ENCODE results near the gene ZDBF2. TPM values are rescaled to one million over a fixed set of nuclear protein-coding genes. Genes with fewer than 3 reads are reported as not detected.
"Not testable (repeated sequence)": the region's sequence is repeated elsewhere in the genome, so short reads cannot be mapped to it uniquely, and the experiment has no call there.

ZDBF2 gene
- polyA plus RNA-seq (2013, experiment 1 of 4): 34.3 TPM
- 39.6 TPM for polyA plus RNA-seq (2013, experiment 2 of 4)
- polyA plus RNA-seq (2013, experiment 3 of 4): 31.1 TPM
- 34.8 TPM for polyA plus RNA-seq (2013, experiment 4 of 4)

DNA sequence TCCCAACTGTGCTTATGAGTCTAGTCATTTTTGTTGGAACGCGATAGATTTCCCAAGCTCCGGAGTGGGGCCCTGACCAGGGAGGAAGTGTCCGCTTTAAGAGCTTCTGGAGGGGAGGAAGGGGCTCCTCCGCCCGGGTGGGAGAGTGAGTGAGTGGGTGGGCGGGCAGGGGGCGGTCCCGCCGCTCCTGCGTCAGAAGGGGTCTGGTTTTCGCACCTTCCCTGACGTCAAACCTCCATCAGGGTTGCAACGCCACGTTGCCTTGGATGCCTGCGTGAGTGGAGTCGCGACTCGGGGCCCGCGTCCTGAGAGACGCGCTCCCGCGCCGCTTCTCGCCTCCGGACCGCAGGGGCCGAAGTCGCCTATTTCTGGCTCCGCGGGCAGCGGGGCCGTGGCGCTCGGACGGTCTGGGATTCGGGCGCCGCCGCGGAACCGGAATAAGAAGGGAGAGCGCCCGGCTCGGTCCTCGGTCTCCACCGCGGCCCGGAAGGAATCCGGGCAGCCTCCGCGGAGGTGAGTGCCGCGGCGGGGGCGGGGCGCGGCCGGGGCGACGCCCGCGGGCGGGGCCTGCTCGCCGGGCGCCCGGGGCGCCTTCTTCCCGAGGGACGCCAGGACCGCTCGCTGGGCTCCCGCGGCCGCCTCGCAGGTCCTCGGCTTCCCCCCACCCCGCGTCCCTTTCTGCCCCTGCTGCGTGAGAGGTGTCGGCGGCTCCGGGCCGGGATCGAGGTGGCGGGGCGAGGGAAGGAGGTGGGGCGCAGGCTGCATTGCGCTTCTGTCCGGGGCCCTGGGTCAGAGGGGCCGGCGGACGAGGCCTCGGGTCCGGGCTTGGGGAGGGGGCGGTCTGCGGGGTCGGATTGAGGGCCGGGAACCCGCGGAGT, at the start of gene ZDBF2:
TSS of gene ZDBF2 (plus strand) at position 230 of the 878 bp plus-strand sequence. CDS start 7,187 bp downstream, outside the sequence.
- peak within 1 kb of the TSS; percentile 92 for H3K27ac ChIP-seq (ENCODE audit: insufficient read depth, low read depth, low read length, poor library complexity, severe bottlenecking)
- WGBS, 2 experiments: 0 to 1% methylated on average over 104 of the region's 104 CpGs
- H3K27me3 ChIP-seq (ENCODE audit: control insufficient read depth, insufficient read depth, low read length, poor library complexity, severe bottlenecking): peaks cover 4% of the 10 kb centered on the region
- peaks cover 14% of the 10 kb centered on the region for H3K4me1 ChIP-seq (ENCODE audit: control insufficient read depth, insufficient read depth, low read length)
- H3K4me3 ChIP-seq (ENCODE audit: insufficient read depth, low read depth, low read length): peak within 1 kb of the TSS; percentile 61
- no peaks in the 10 kb centered on the region for H3K36me3 ChIP-seq (ENCODE audit: control insufficient read depth, insufficient read depth, low read length)
- no peaks in the 10 kb centered on the region for H3K9me3 ChIP-seq (ENCODE audit: control insufficient read depth, low read length)

- 74 to 77% methylated on average over 3 of the region's 5 CpGs for WGBS, 2 experiments
- no peak overlapping the region for H3K27ac ChIP-seq (ENCODE audit: insufficient read depth, low read depth, low read length, poor library complexity, severe bottlenecking)
- peaks cover 2% of the 10 kb centered on the region for H3K9me3 ChIP-seq (ENCODE audit: control insufficient read depth, low read length)
- H3K27me3 ChIP-seq (ENCODE audit: control insufficient read depth, insufficient read depth, low read length, poor library complexity, severe bottlenecking): no peaks in the 10 kb centered on the region
- peaks cover 13% of the 10 kb centered on the region for H3K4me1 ChIP-seq (ENCODE audit: control insufficient read depth, insufficient read depth, low read length)
- no peak overlapping the region for H3K4me3 ChIP-seq (ENCODE audit: insufficient read depth, low read depth, low read length)
- no peaks in the 10 kb centered on the region for H3K36me3 ChIP-seq (ENCODE audit: control insufficient read depth, insufficient read depth, low read length)
Observed at GRCh38 chr2:206225435-206226232, 48.8 kb upstream of the ZDBF2 start.

DNA sequence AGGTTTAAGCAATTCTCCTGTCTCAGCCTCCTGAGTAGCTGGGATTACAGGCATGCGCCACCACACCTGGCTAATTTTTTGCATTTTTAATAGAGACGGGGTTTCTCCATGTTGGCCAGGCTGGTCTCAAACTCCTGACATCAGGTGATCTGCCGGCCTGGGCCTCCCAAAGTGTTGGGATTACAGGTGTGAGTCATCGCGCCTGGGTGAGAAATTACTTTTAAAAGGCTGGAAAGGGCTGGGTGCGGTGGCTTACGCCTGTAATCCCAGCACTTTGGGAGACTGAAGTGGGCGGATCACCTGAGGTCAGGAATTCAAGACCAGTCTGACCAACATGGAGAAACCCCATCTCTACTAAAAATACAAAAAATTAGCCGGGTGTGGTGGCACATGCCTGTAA, 45.8 kb upstream of the ZDBF2 start:
- H3K27me3 ChIP-seq (ENCODE audit: control insufficient read depth, insufficient read depth, low read length, poor library complexity, severe bottlenecking); H3K27ac ChIP-seq (ENCODE audit: insufficient read depth, low read depth, low read length, poor library complexity, severe bottlenecking); H3K36me3 ChIP-seq (ENCODE audit: control insufficient read depth, insufficient read depth, low read length); H3K9me3 ChIP-seq (ENCODE audit: control insufficient read depth, low read length); H3K4me3 ChIP-seq (ENCODE audit: insufficient read depth, low read depth, low read length): not testable (repeated sequence)
- H3K4me1 ChIP-seq (ENCODE audit: control insufficient read depth, insufficient read depth, low read length): peaks cover 19% of the 10 kb centered on the region
- 82 to 85% methylated on average over 9 of the region's 9 CpGs for WGBS, 2 experiments

- Histone ChIP-seq H3K9me3 (ENCODE audit: control insufficient read depth, low read length) (no peaks in the 10 kb centered on the region), H3K4me3 (ENCODE audit: insufficient read depth, low read depth, low read length) (no peak overlapping the region), H3K36me3 (ENCODE audit: control insufficient read depth, insufficient read depth, low read length) (no peaks in the 10 kb centered on the region), H3K27me3 (ENCODE audit: control insufficient read depth, insufficient read depth, low read length, poor library complexity, severe bottlenecking) (no peaks in the 10 kb centered on the region), H3K27ac (ENCODE audit: insufficient read depth, low read depth, low read length, poor library complexity, severe bottlenecking) (peak overlapping the region; percentile 89), H3K4me1 (ENCODE audit: control insufficient read depth, insufficient read depth, low read length) (peaks cover 19% of the 10 kb centered on the region)
Observed at GRCh38 chr2:206229642-206230041, 44.8 kb upstream of the ZDBF2 start.

- Histone ChIP-seq H3K4me3 (ENCODE audit: insufficient read depth, low read depth, low read length) (no peak overlapping the region), H3K27me3 (ENCODE audit: control insufficient read depth, insufficient read depth, low read length, poor library complexity, severe bottlenecking) (no peaks in the 10 kb centered on the region), H3K9me3 (ENCODE audit: control insufficient read depth, low read length) (no peaks in the 10 kb centered on the region), H3K36me3 (ENCODE audit: control insufficient read depth, insufficient read depth, low read length) (no peaks in the 10 kb centered on the region), H3K27ac (ENCODE audit: insufficient read depth, low read depth, low read length, poor library complexity, severe bottlenecking) (peak overlapping the region; percentile 89), H3K4me1 (ENCODE audit: control insufficient read depth, insufficient read depth, low read length) (peaks cover 19% of the 10 kb centered on the region)
- 40 to 41% methylated on average over 2 of the region's 2 CpGs for WGBS, 2 experiments
Observed at GRCh38 chr2:206230060-206230762, 44.3 kb upstream of the ZDBF2 start.

DNA sequence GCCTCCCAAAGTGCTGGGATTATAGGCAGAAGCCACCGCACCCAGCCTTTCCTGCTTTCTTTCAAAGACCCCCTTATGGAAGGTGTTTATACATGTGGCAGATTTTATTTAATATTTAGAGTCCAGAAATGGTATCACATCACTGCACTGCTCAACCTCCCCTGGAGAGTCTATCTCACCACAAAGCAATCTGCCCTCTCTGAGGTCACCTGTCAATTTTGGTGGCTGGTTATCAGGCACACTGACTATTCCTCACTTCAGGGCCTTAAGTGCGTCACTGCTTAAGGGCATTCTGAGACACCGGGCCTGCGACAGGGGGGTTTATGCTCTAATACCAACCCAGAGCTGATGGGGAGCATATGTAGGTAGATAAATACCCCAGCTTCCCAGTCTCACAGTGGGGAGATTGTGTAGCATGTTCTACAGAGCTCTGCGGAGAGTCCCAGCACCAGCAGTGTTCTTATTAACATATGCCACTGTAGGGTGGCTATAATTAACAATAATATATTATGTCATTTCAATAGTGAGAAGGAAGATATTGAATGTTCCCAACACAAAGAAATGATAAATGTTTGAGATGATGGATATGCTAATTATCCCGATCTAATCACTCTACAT, 42.7 kb upstream of the ZDBF2 start:
- H3K4me3 ChIP-seq (ENCODE audit: insufficient read depth, low read depth, low read length): no peak overlapping the region
- H3K27ac ChIP-seq (ENCODE audit: insufficient read depth, low read depth, low read length, poor library complexity, severe bottlenecking): no peak overlapping the region
- no peaks in the 10 kb centered on the region for H3K9me3 ChIP-seq (ENCODE audit: control insufficient read depth, low read length)
- no peaks in the 10 kb centered on the region for H3K36me3 ChIP-seq (ENCODE audit: control insufficient read depth, insufficient read depth, low read length)
- H3K27me3 ChIP-seq (ENCODE audit: control insufficient read depth, insufficient read depth, low read length, poor library complexity, severe bottlenecking): no peaks in the 10 kb centered on the region
- peaks cover 19% of the 10 kb centered on the region for H3K4me1 ChIP-seq (ENCODE audit: control insufficient read depth, insufficient read depth, low read length)
- WGBS, 2 experiments: 89 to 95% methylated on average over 4 of the region's 6 CpGs

GRCh38 chr2:206232287-206233035, 42.0 kb upstream of the ZDBF2 start:
- no peaks in the 10 kb centered on the region for H3K9me3 ChIP-seq (ENCODE audit: control insufficient read depth, low read length)
- peak overlapping the region; percentile 68 for H3K27ac ChIP-seq (ENCODE audit: insufficient read depth, low read depth, low read length, poor library complexity, severe bottlenecking)
- H3K4me3 ChIP-seq (ENCODE audit: insufficient read depth, low read depth, low read length): no peak overlapping the region
- no peaks in the 10 kb centered on the region for H3K36me3 ChIP-seq (ENCODE audit: control insufficient read depth, insufficient read depth, low read length)
- 75 to 76% methylated on average over 7 of the region's 7 CpGs for WGBS, 2 experiments
- peaks cover 19% of the 10 kb centered on the region for H3K4me1 ChIP-seq (ENCODE audit: control insufficient read depth, insufficient read depth, low read length)
- H3K27me3 ChIP-seq (ENCODE audit: control insufficient read depth, insufficient read depth, low read length, poor library complexity, severe bottlenecking): no peaks in the 10 kb centered on the region

- no peak overlapping the region for H3K4me3 ChIP-seq (ENCODE audit: insufficient read depth, low read depth, low read length)
Observed at GRCh38 chr2:206239157-206239556, 35.3 kb upstream of the ZDBF2 start.

DNA sequence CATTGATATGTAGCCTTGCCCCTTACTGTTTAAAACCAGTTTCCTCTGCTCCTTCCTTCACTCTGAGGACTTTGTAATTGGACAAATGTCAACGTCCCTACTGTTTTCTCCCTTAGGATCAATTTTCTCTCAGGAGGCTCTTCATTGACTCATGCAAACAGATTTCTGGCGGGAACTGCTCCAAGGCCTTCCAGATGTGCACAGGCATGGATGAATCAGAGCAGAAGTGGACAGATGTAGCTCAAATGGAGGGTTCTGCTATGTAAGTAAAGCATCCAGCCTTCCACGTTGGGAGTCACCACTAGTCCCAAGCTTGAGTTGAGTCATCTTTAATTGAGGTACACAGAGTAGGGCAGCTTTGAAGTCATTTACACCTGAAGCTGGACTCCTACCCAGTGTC, 34.1 kb upstream of the ZDBF2 start:
- H3K4me3 ChIP-seq (ENCODE audit: insufficient read depth, low read depth, low read length): no peak overlapping the region
- H3K4me1 ChIP-seq (ENCODE audit: control insufficient read depth, insufficient read depth, low read length): no peaks in the 10 kb centered on the region
- no peak overlapping the region for H3K27ac ChIP-seq (ENCODE audit: insufficient read depth, low read depth, low read length, poor library complexity, severe bottlenecking)
- no peaks in the 10 kb centered on the region for H3K27me3 ChIP-seq (ENCODE audit: control insufficient read depth, insufficient read depth, low read length, poor library complexity, severe bottlenecking)
- H3K36me3 ChIP-seq (ENCODE audit: control insufficient read depth, insufficient read depth, low read length): no peaks in the 10 kb centered on the region
- 88 to 90% methylated on average over 3 of the region's 3 CpGs for WGBS, 2 experiments
- H3K9me3 ChIP-seq (ENCODE audit: control insufficient read depth, low read length): no peaks in the 10 kb centered on the region

More at GRCh38 chr2:206239157-206239556, 35.3 kb upstream of the ZDBF2 start:
- Histone ChIP-seq H3K4me1 (ENCODE audit: control insufficient read depth, insufficient read depth, low read length) (no peaks in the 10 kb centered on the region), H3K27me3 (ENCODE audit: control insufficient read depth, insufficient read depth, low read length, poor library complexity, severe bottlenecking) (no peaks in the 10 kb centered on the region), H3K27ac (ENCODE audit: insufficient read depth, low read depth, low read length, poor library complexity, severe bottlenecking) (no peak overlapping the region), H3K36me3 (ENCODE audit: control insufficient read depth, insufficient read depth, low read length) (no peaks in the 10 kb centered on the region), H3K9me3 (ENCODE audit: control insufficient read depth, low read length) (no peaks in the 10 kb centered on the region)

Data from ectodermal cell (in vitro differentiated cells).